ENCODE results near the gene TTC22.

TTC22 gene

GRCh38 chr1:54816130-54816529 is 15.0 kb upstream of the TTC22 start:
- TF ChIP-seq, protein P1, sequence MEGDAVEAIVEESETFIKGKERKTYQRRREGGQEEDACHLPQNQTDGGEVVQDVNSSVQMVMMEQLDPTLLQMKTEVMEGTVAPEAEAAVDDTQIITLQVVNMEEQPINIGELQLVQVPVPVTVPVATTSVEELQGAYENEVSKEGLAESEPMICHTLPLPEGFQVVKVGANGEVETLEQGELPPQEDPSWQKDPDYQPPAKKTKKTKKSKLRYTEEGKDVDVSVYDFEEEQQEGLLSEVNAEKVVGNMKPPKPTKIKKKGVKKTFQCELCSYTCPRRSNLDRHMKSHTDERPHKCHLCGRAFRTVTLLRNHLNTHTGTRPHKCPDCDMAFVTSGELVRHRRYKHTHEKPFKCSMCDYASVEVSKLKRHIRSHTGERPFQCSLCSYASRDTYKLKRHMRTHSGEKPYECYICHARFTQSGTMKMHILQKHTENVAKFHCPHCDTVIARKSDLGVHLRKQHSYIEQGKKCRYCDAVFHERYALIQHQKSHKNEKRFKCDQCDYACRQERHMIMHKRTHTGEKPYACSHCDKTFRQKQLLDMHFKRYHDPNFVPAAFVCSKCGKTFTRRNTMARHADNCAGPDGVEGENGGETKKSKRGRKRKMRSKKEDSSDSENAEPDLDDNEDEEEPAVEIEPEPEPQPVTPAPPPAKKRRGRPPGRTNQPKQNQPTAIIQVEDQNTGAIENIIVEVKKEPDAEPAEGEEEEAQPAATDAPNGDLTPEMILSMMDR (conservative IDR thresholded peaks at IDR 0.05; ENCODE audit: low read depth, low read length): no peak
- H3K4me3 ChIP-seq (IDR thresholded peaks at IDR 0.05; ENCODE audit: insufficient read depth, low read depth, low read length): no peak overlapping the region

DNA sequence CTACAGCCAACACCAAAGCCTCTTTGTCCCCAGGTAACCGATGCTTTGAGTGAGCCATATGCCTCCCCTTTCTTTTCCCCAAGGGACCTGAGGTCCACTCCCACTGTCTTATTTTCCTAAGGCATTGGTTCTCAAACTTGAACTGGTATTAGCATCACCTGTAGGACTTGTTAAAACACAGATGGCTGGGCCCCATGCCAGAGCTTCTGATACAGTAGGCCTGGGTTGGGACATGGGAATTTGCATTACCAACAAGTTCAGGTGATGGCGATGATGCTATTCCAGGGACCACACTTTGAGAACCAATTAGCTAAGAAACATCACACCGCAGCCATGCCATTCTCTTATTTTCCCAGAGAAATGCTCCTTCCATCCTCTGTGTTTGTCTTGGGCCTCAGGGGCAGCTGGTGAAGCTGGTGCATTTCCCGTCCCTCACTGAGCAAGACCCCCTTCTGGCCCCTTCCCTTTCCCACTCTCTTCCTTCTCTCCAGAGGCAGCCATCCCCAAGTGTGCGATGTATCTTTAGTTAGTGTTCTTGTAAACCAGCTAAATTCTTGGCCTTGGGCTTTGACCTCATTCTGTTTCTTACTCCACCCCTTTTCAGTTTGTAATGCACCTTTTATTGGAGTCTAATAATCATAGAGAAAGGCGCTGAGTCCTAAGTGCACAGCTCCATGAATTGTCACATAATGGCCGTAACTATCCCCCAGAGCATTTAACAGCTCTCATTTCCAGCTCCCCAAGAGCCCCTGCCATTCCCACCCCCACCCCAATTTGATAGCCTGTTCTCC is 14.2 kb upstream of the TTC22 start:
- H3K27me3 ChIP-seq (ENCODE audit: insufficient read depth, low read depth): no peaks in the 10 kb centered on the region
- H3K4me3 ChIP-seq (IDR thresholded peaks at IDR 0.05; ENCODE audit: insufficient read depth, low read depth, low read length): no peak overlapping the region
- no peaks in the 10 kb centered on the region for H3K4me1 ChIP-seq (ENCODE audit: low read depth, poor library complexity, severe bottlenecking)
- no peaks in the 10 kb centered on the region for H3K79me2 ChIP-seq (ENCODE audit: insufficient read depth, low read depth)
- no peak overlapping the region for H3K4me2 ChIP-seq
- no peak overlapping the region for H3K9ac ChIP-seq
- no peaks in the 10 kb centered on the region for H3K36me3 ChIP-seq (ENCODE audit: insufficient read depth)
- H2AFZ ChIP-seq (ENCODE audit: low read depth): no peak overlapping the region
- H3K27ac ChIP-seq: no peak overlapping the region
- no peaks in the 10 kb centered on the region for H4K20me1 ChIP-seq (ENCODE audit: insufficient read depth)
- TF ChIP-seq, protein P1 (conservative IDR thresholded peaks at IDR 0.05; ENCODE audit: low read depth, low read length): no peak

More at GRCh38 chr1:54816130-54816529, 15.0 kb upstream of the TTC22 start:
- Histone ChIP-seq H2AFZ (ENCODE audit: low read depth) (no peak overlapping the region), H3K79me2 (ENCODE audit: insufficient read depth, low read depth) (no peaks in the 10 kb centered on the region), H3K27ac (no peak overlapping the region), H4K20me1 (ENCODE audit: insufficient read depth) (no peaks in the 10 kb centered on the region), H3K9ac (no peak overlapping the region), H3K36me3 (ENCODE audit: insufficient read depth) (no peaks in the 10 kb centered on the region), H3K4me2 (no peak overlapping the region), H3K27me3 (ENCODE audit: insufficient read depth, low read depth) (no peaks in the 10 kb centered on the region), H3K4me1 (ENCODE audit: low read depth, poor library complexity, severe bottlenecking) (no peaks in the 10 kb centered on the region)

DNA sequence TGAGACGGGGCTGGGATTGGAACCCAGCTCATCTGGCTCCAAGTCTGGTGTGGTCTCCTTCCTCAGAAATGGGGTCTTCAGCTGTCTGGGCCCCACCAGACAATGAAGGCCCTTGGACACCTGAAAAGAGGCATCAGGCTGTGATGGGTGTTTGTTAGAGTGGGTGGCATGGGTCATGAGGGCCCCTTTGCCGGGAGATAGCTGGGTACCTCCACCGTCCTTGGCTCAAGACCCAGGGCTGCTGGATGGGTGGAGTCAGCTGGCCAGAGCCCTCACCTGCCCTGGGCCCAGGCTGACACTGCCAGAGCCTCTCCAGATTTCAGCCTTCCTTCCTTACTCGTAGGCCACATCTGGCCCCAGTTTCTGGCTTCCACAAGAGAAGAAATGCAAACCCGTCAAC is 13.4 kb upstream of the TTC22 start:
- Histone ChIP-seq H3K36me3 (ENCODE audit: insufficient read depth) (no peaks in the 10 kb centered on the region), H3K27me3 (ENCODE audit: insufficient read depth, low read depth) (no peaks in the 10 kb centered on the region), H2AFZ (ENCODE audit: low read depth) (no peak overlapping the region), H3K4me3 (IDR thresholded peaks at IDR 0.05; ENCODE audit: insufficient read depth, low read depth, low read length) (no peak overlapping the region), H4K20me1 (ENCODE audit: insufficient read depth) (no peaks in the 10 kb centered on the region), H3K4me2 (no peak overlapping the region), H3K9ac (no peak overlapping the region), H3K4me1 (ENCODE audit: low read depth, poor library complexity, severe bottlenecking) (no peaks in the 10 kb centered on the region), H3K27ac (no peak overlapping the region), H3K79me2 (ENCODE audit: insufficient read depth, low read depth) (no peaks in the 10 kb centered on the region)
- TF ChIP-seq, protein P1 (conservative IDR thresholded peaks at IDR 0.05; ENCODE audit: low read depth, low read length): no peak

- no peak overlapping the region for H3K27ac ChIP-seq
- no peak overlapping the region for H3K4me2 ChIP-seq
- H3K79me2 ChIP-seq (ENCODE audit: insufficient read depth, low read depth): no peaks in the 10 kb centered on the region
- no peaks in the 10 kb centered on the region for H3K27me3 ChIP-seq (ENCODE audit: insufficient read depth, low read depth)
- H3K4me3 ChIP-seq (IDR thresholded peaks at IDR 0.05; ENCODE audit: insufficient read depth, low read depth, low read length): no peak overlapping the region
- no peak overlapping the region for H3K9ac ChIP-seq
- no peaks in the 10 kb centered on the region for H3K36me3 ChIP-seq (ENCODE audit: insufficient read depth)
- H4K20me1 ChIP-seq (ENCODE audit: insufficient read depth): no peaks in the 10 kb centered on the region
- TF ChIP-seq, protein P1 (conservative IDR thresholded peaks at IDR 0.05; ENCODE audit: low read depth, low read length): no peak
- no peaks in the 10 kb centered on the region for H3K4me1 ChIP-seq (ENCODE audit: low read depth, poor library complexity, severe bottlenecking)
- no peak overlapping the region for H2AFZ ChIP-seq (ENCODE audit: low read depth)
Observed at GRCh38 chr1:54814126-54814498, 13.0 kb upstream of the TTC22 start.

Data from KMS-11 (cell line).